K562 (cell line): Measurements from ENCODE around the gene TAF1D. TPM values are rescaled to one million over a fixed set of nuclear protein-coding genes. Genes with fewer than 3 reads are reported as not detected.

Experiments
- EP300 ChIP-seq: IDR thresholded peaks from 2 replicates; pipeline ENCODE4 v1.6.1; 2012; ENCODE audit warnings: low read length, improper control_type of control experiment
- HDAC8 ChIP-seq: fragments of 450-650 bp; IDR thresholded peaks from 2 replicates; pipeline ENCODE4 v1.6.1; 2016; ENCODE audit warnings: mild to moderate bottlenecking, missing genetic modification characterization, moderate library complexity, missing compliant biosample characterization
- ILF3 ChIP-seq: fragments of 450-650 bp; IDR thresholded peaks from 2 replicates; pipeline ENCODE4 v1.6.1; 2018; ENCODE audit warnings: antibody characterized with exemption, mild to moderate bottlenecking, moderate library complexity, borderline replicate concordance
- NBN ChIP-seq: fragments of 450-650 bp; IDR thresholded peaks from 2 replicates; pipeline ENCODE4 v1.6.1; 2016; ENCODE audit warnings: low read depth, mild to moderate bottlenecking
- PCBP2 ChIP-seq: fragments of 200-400 bp; formaldehyde crosslinking; IDR thresholded peaks from 2 replicates; pipeline ENCODE4 v1.6.1; 2018; ENCODE audit warnings: low read length, low read depth, mild to moderate bottlenecking, moderate library complexity; ENCODE audit not compliant: poor library complexity, severe bottlenecking
- PHF20 ChIP-seq: fragments of 450-650 bp; IDR thresholded peaks from 2 replicates; pipeline ENCODE4 v1.6.1; 2018; ENCODE audit not compliant: partially characterized antibody
- RERE ChIP-seq: sonication (generic); formaldehyde crosslinking; IDR thresholded peaks from 2 replicates; pipeline ENCODE4 v1.8.0; 2023; ENCODE audit warnings: missing genetic modification reagents, mild to moderate bottlenecking, borderline replicate concordance
- SP2 ChIP-seq: IDR thresholded peaks from 2 replicates; pipeline ENCODE4 v1.6.1; 2011; ENCODE audit warnings: mild to moderate bottlenecking, low read depth, low read length, moderate library complexity; ENCODE audit not compliant: poor library complexity, severe bottlenecking; ENCODE audit errors: extremely low read depth
- STAG1 ChIP-seq: sonication (generic); formaldehyde crosslinking; IDR thresholded peaks from 2 replicates; pipeline ENCODE4 v1.5.0; 2020; ENCODE audit warnings: missing genetic modification reagents, borderline replicate concordance
- THRB ChIP-seq: fragments of 450-650 bp; formaldehyde crosslinking; conservative IDR thresholded peaks from 2 replicates; pipeline ENCODE4 v1.4.0; 2022; ENCODE audit warnings: mild to moderate bottlenecking, missing genetic modification characterization
- ZBTB9 ChIP-seq: fragments of 450-650 bp; formaldehyde crosslinking; IDR thresholded peaks from 2 replicates; pipeline ENCODE4 v1.4.0; 2020; ENCODE audit warnings: mild to moderate bottlenecking, moderate library complexity
- ZKSCAN8 ChIP-seq: fragments of 200-800 bp; sonication (Bioruptor generic); IDR thresholded peaks from 2 replicates; pipeline ENCODE4 v1.6.1; 2016; ENCODE audit warnings: missing genetic modification characterization, missing compliant biosample characterization
- ZNF174 ChIP-seq: fragments of 250-450 bp; sonication (Bioruptor Pico); IDR thresholded peaks from 2 replicates; pipeline ENCODE4 v1.4.0; 2020; ENCODE audit warnings: mild to moderate bottlenecking
- ZNF695 ChIP-seq: fragments of 450-650 bp; formaldehyde crosslinking; IDR thresholded peaks from 2 replicates; pipeline ENCODE4 v1.4.0; 2020; ENCODE audit warnings: mild to moderate bottlenecking, moderate library complexity
- ZNF830 ChIP-seq: fragments of 250-450 bp; sonication (Bioruptor Pico); IDR thresholded peaks from 2 replicates; pipeline ENCODE4 v1.5.0; 2021; ENCODE audit warnings: mild to moderate bottlenecking
- ZSCAN32 ChIP-seq: fragments of 450-650 bp; formaldehyde crosslinking; IDR thresholded peaks from 2 replicates; pipeline ENCODE4 v1.4.0; 2020; ENCODE audit warnings: mild to moderate bottlenecking, moderate library complexity
- polyA plus RNA-seq, 8 experiments: library from polyadenylated mRNA; depleted of rRNA in 4 of 8; stranded (reverse) in 5 of 8; unstranded in 3 of 8; fragments of >200 nt; fragmentation: Nextera tagmentation in 2 of 8; fragmentation: Illumina TruSeq in 1 of 8; extraction: Ambion mirVana in 2 of 8; extraction: Trizol in 1 of 8; gene quantifications; 2 replicates each; pipeline versions ENCODE4 v1.2.1 to v1.2.3, GENCODE V29; 2011 to 2014; ENCODE audit warnings: inconsistent platforms in 1 of 8, missing spikeins in 1 of 8
- total RNA-seq, 7 experiments: library from RNA; depleted of rRNA in 6 of 7; stranded (reverse); fragments of >200 nt in 6 of 7; fragmentation: Illumina TruSeq in 2 of 7; extraction: Trizol in 2 of 7; gene quantifications; 2 replicates each; pipeline versions ENCODE4 v1.2.1 to v1.2.3, GENCODE V29; 2011 to 2021; ENCODE audit warnings: low replicate concordance in 1 of 7
- TF ChIP-seq, protein P1 (sequence below): sonication (generic); formaldehyde crosslinking; IDR thresholded peaks from 2 replicates; pipeline ENCODE4 v1.8.0; 2022; ENCODE audit warnings: missing genetic modification reagents, mild to moderate bottlenecking, borderline replicate concordance
- TF ChIP-seq, protein P2 (sequence below): sonication (generic); formaldehyde crosslinking; IDR thresholded peaks from 2 replicates; pipeline ENCODE4 v1.9.0; 2022; ENCODE audit warnings: mild to moderate bottlenecking, missing genetic modification reagents

TAF1D gene
- total and polyA plus RNA-seq, 9 of the 15 experiments (the other 6 are each of a cell fraction or from before 2014, with no cell fraction given): 122 to 347 (median 250) TPM

DNA sequence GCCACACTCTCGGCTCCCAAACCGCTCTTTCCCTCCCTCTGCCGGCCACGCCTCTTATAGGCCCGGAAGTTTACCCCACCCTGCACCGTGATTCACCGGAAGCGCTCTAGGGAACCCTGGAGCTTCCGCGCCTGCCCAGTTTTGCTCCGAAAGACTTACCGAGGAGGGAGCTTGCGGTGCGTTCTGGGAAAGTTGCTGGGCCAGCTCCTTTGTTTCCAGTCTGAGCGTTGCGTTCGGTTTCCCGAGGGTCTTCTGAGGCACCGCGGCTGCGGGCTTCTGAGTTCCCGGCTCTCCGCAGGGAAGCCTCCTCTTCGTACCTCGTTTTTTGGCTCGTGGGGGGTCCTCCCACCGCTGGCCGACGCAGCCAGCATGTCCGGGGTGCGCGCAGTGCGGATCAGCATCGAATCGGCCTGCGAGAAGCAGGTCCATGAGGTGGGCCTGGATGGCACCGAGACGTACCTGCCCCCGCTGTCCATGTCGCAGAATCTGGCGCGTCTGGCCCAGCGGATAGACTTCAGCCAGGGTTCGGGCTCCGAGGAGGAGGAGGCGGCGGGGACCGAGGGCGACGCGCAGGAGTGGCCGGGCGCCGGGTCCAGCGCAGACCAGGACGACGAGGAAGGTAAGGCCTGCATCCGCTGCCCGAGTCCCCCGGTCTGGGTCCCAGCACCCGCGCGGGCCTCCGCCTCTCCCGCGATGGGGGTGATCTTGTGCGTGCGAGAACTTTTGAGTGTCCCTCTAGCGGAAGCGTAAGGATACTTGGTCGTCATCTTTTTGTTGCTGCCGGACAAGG is 43.0 kb upstream of the TAF1D start, which contains the start of gene MED17 (continued):
- no peak for TF ChIP-seq THRB (CRISPR knock-in tag)
- no peak for TF ChIP-seq NBN
- TF ChIP-seq PHF20: no peak
- no peak; the same call in 1 of the 2 replicates for TF ChIP-seq EP300
- 0 out of 2 replicates have a peak, but pooled peaks have one; percentile 30 for TF ChIP-seq RERE (CRISPR knock-in tag)
- no peak for TF ChIP-seq ZNF174 (CRISPR knock-in tag)
- no peak for TF ChIP-seq SP2
- TF ChIP-seq ILF3: no peak
- TF ChIP-seq, protein P1, sequence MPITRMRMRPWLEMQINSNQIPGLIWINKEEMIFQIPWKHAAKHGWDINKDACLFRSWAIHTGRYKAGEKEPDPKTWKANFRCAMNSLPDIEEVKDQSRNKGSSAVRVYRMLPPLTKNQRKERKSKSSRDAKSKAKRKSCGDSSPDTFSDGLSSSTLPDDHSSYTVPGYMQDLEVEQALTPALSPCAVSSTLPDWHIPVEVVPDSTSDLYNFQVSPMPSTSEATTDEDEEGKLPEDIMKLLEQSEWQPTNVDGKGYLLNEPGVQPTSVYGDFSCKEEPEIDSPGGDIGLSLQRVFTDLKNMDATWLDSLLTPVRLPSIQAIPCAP (CRISPR knock-in tag): no peak
- TF ChIP-seq PCBP2: no peak
- TF ChIP-seq, protein P2, sequence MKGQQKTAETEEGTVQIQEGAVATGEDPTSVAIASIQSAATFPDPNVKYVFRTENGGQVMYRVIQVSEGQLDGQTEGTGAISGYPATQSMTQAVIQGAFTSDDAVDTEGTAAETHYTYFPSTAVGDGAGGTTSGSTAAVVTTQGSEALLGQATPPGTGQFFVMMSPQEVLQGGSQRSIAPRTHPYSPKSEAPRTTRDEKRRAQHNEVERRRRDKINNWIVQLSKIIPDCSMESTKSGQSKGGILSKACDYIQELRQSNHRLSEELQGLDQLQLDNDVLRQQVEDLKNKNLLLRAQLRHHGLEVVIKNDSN (CRISPR knock-in tag): 0 out of 2 replicates have a peak, but pooled peaks have one; percentile 19
- TF ChIP-seq ZBTB9: peak; percentile 72
- no peak for TF ChIP-seq STAG1
- no peak for TF ChIP-seq ZNF830
- no peak for TF ChIP-seq ZKSCAN8
- TF ChIP-seq HDAC8 (tag): no peak
- TF ChIP-seq ZNF695 (CRISPR knock-in tag): no peak
- TF ChIP-seq ZSCAN32 (CRISPR knock-in tag): no peak
